ENCODE data around the gene RSPH4A. TPM values are rescaled to one million over a fixed set of nuclear protein-coding genes. Genes with fewer than 3 reads are reported as not detected.

RSPH4A gene
- total and polyA plus RNA-seq, 2 of the 8 experiments (the other 6 are each of a cell fraction or from before 2014, with no cell fraction given), result 0.38 to 0.52 TPM

DNA sequence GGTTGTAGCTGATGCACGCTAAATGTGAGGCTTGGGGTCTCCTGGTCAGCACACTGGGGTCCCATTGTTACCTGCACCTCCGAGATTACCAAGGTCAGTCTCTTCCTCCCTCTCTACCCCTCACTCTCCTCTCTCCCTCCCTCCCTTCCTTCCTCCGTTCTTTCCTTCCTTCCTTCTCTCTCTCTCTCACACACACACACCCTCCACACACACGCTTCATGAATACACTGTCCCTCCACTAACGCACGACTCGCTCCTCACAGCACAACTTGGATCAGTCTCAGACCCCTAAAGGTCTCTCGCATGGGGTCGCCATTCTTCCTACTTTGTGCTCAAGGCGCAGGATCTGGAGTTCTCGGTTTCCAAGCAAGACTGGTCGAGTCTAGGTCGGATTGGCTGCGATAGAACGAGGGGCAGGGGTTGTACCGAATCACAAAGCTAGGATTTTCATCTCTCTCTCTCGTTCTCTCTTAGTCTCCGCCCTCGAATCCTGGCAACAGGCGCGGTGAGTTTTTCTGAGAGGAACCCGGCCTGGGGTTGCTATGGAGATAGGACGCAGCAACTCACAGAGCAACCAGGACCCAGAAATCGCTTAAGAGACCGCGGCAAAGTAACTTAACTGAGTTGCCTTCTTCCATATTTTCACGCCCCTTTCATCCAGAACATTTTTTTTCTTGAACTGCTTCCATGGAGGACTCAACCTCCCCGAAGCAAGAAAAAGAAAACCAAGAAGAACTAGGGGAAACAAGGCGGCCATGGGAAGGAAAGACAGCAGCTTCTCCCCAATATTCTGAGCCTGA is at the start of gene RSPH4A (continued):
- TF ChIP-seq RBBP5 (IDR thresholded peaks at IDR 0.05; ENCODE audit: borderline replicate concordance, low read depth, low read length) (no peak; the same call in 1 of the 2 replicates), HDAC6 (IDR thresholded peaks at IDR 0.05; ENCODE audit: low read depth, low read length) (no peak), YY1 (IDR thresholded peaks at IDR 0.05; ENCODE audit: low read depth, low read length) (peak; percentile 86), RAD21 (IDR thresholded peaks at IDR 0.05 in 1 of 2, conservative IDR thresholded peaks at IDR 0.05 in 1 of 2; ENCODE audit: low read depth in 2 of 2, low read length in 2 of 2) (peak; percentile 37 to 44), SP2 (IDR thresholded peaks at IDR 0.05; ENCODE audit: low read length) (peak; percentile 65), CBX5 (IDR thresholded peaks at IDR 0.05; ENCODE audit: low read depth, low read length) (no peak), KDM4A (IDR thresholded peaks at IDR 0.05; ENCODE audit: low read depth, low read length, severe bottlenecking) (no peak), KDM1A (IDR thresholded peaks at IDR 0.05; ENCODE audit: borderline replicate concordance, low read length) (no peak), RXRA (IDR thresholded peaks at IDR 0.05; ENCODE audit: insufficient read depth, low read depth, low read length) (no peak), RNF2 (IDR thresholded peaks at IDR 0.05; ENCODE audit: borderline replicate concordance, low read depth, low read length, missing control alignments, poor library complexity, severe bottlenecking) (no peak), SIX5 (IDR thresholded peaks at IDR 0.05; ENCODE audit: low read depth, low read length) (no peak), TAF1 (IDR thresholded peaks at IDR 0.05; ENCODE audit: low read depth, low read length) (peak; percentile 95), RFX5 (IDR thresholded peaks at IDR 0.05; ENCODE audit: borderline replicate concordance, low read depth, low read length) (peak; percentile 40; the same call in 1 of the 2 replicates)
- TF ChIP-seq, protein P1, sequence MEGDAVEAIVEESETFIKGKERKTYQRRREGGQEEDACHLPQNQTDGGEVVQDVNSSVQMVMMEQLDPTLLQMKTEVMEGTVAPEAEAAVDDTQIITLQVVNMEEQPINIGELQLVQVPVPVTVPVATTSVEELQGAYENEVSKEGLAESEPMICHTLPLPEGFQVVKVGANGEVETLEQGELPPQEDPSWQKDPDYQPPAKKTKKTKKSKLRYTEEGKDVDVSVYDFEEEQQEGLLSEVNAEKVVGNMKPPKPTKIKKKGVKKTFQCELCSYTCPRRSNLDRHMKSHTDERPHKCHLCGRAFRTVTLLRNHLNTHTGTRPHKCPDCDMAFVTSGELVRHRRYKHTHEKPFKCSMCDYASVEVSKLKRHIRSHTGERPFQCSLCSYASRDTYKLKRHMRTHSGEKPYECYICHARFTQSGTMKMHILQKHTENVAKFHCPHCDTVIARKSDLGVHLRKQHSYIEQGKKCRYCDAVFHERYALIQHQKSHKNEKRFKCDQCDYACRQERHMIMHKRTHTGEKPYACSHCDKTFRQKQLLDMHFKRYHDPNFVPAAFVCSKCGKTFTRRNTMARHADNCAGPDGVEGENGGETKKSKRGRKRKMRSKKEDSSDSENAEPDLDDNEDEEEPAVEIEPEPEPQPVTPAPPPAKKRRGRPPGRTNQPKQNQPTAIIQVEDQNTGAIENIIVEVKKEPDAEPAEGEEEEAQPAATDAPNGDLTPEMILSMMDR (IDR thresholded peaks at IDR 0.05; ENCODE audit: control extremely low read depth in 1 of 3, insufficient read depth in 1 of 3, low read depth in 1 of 3, low read length in 3 of 3), result no peak
- TF ChIP-seq, protein P2, sequence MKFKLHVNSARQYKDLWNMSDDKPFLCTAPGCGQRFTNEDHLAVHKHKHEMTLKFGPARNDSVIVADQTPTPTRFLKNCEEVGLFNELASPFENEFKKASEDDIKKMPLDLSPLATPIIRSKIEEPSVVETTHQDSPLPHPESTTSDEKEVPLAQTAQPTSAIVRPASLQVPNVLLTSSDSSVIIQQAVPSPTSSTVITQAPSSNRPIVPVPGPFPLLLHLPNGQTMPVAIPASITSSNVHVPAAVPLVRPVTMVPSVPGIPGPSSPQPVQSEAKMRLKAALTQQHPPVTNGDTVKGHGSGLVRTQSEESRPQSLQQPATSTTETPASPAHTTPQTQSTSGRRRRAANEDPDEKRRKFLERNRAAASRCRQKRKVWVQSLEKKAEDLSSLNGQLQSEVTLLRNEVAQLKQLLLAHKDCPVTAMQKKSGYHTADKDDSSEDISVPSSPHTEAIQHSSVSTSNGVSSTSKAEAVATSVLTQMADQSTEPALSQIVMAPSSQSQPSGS (IDR thresholded peaks at IDR 0.05; ENCODE audit: low read length), result no peak
- TF ChIP-seq, protein P3, sequence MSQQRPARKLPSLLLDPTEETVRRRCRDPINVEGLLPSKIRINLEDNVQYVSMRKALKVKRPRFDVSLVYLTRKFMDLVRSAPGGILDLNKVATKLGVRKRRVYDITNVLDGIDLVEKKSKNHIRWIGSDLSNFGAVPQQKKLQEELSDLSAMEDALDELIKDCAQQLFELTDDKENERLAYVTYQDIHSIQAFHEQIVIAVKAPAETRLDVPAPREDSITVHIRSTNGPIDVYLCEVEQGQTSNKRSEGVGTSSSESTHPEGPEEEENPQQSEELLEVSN (IDR thresholded peaks at IDR 0.05), result no peak
- TF ChIP-seq, protein P4, sequence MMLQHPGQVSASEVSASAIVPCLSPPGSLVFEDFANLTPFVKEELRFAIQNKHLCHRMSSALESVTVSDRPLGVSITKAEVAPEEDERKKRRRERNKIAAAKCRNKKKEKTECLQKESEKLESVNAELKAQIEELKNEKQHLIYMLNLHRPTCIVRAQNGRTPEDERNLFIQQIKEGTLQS (IDR thresholded peaks at IDR 0.05; ENCODE audit: insufficient read depth, low read depth, low read length), result no peak

Measured in H1 (cell line).